GM12801 (cell line): Measurements from ENCODE around the gene IP6K3.

Experiments used
- TF ChIP-seq, protein P1 (sequence below): IDR thresholded peaks from one replicate; pipeline ENCODE4 v1.5.1; 2011; ENCODE audit warnings: control low read depth; ENCODE audit not compliant: insufficient read length; ENCODE audit errors: extremely low read depth

IP6K3 gene

DNA sequence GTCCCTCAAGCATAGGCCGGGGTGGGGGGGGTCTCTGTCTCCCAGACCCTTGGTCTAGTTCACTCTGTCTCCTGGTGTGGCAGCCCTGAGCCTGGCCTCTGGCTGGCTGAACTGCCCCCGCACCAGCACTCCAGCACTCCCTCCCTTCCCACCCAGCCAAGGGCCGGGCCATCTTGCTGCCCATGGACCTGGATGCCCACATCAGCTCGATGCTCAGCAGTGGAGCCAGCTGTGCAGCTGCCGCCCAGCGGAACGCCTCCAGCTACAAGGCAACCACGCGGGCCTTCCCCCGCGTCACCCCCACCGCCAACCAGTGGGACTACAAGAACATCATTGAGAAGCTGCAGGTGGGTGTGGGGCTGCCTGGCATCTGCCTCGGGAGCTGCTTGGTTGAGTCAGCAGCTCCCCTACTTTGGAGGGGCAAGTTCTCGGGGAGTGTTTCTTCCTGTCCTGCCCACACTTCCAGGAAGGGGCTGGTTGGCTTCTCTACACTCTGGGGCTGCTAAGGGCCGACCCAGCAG, 63.6 kb downstream of the IP6K3 start:
- TF ChIP-seq, protein P1, sequence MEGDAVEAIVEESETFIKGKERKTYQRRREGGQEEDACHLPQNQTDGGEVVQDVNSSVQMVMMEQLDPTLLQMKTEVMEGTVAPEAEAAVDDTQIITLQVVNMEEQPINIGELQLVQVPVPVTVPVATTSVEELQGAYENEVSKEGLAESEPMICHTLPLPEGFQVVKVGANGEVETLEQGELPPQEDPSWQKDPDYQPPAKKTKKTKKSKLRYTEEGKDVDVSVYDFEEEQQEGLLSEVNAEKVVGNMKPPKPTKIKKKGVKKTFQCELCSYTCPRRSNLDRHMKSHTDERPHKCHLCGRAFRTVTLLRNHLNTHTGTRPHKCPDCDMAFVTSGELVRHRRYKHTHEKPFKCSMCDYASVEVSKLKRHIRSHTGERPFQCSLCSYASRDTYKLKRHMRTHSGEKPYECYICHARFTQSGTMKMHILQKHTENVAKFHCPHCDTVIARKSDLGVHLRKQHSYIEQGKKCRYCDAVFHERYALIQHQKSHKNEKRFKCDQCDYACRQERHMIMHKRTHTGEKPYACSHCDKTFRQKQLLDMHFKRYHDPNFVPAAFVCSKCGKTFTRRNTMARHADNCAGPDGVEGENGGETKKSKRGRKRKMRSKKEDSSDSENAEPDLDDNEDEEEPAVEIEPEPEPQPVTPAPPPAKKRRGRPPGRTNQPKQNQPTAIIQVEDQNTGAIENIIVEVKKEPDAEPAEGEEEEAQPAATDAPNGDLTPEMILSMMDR, result no peak

- TF ChIP-seq, protein P1, result no peak
Measured at GRCh38 chr6:33682341-33682740, 64.4 kb downstream of the IP6K3 start.

DNA sequence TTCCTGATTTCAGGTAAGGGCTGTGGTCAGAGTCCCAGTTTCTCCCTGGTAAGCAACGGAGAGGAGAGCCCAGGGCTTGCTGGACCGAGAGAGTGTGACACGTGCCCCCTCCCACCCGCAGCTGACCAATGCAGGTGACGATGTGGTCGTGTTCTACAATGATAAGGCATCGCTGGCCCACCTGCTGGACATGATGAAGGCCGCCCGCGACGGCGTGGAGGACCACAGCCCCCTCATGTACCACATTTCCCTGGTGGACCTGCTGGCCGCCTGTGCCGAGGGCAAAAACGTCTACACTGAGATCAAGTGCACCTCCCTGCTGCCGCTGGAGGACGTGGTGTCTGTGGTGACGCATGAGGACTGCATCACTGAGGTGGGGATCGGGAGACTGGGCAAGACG, 66.9 kb downstream of the IP6K3 start:
- TF ChIP-seq, protein P1, result no peak

DNA sequence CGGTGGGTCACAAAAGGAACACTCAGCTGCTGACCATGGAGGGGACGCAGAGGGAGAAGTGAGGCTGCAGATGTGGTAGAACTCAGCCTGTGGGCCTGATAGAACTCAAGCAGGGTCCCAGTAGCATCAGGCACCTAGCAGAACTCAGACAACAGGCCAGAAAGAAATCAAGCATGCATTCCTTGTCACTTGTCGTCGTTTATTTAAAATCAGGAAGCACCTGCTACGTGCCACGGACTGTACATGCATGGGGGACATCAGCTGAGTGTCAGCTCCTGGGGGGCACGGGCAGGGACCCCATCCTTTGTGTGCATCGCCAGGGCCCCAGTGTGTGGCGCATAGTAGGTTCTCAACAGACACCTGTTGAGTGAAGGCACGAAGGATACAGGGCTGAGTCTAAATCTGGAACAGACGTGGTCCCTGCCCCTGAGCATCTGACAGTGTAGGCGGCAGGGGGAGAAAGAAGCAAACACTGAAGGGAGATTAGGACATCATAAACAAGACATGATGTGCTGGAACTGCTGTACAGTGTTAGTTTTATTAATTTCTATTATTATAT, 67.7 kb downstream of the IP6K3 start:
- TF ChIP-seq, protein P1, result no peak

GRCh38 chr6:33678233-33678931, 68.3 kb downstream of the IP6K3 start:
- TF ChIP-seq, protein P1, result no peak

GRCh38 chr6:33677689-33678088, 69.0 kb downstream of the IP6K3 start:
- TF ChIP-seq, protein P1, result no peak

DNA sequence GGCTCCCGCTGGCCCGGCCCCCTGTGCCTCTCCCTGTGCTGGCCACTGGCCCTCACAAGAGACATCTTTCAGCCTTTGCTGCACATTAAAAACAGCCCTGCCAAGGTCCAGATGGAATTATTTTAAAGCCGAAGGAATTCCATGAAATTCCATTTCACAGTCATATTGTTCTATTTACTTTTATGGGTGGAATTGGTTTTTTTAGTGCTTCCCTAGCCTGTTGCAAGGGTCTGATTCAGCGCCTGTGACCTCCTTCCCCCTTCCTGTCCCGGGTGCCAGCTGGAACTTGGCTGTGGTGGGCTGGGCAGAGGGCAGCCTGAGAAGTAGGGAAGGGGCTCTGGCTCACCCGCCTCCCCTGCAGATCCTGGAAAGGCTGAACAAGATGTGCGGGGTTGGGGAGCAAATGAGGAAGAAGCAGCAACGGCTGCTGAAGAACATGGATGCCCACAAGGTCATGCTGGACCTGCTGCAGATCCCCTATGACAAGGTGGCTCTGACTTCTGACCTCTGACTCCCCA, 69.5 kb downstream of the IP6K3 start:
- TF ChIP-seq, protein P1, result no peak
